Stimulated activated naive CD8-positive, alpha-beta T cell treated with anti-CD3 and anti-CD28 coated beads, Interleukin-15, Interleukin-2, amounts not matched to agents 100 ng/mL and 50 ng/mL, for 24 hours (primary cell): ENCODE data around the gene APRT.

ENCODE experiments used
- H3K27ac Mint-ChIP-seq: one replicate; pipeline ENCODE4 v1.8.0; 2021; ENCODE audit warnings: mild to moderate bottlenecking, mixed read lengths
- H3K27me3 Mint-ChIP-seq: one replicate; pipeline ENCODE4 v1.8.0; 2021; ENCODE audit warnings: mixed read lengths
- H3K36me3 Mint-ChIP-seq: one replicate; pipeline ENCODE4 v1.8.0; 2021; ENCODE audit warnings: low read depth, mixed read lengths
- H3K4me1 Mint-ChIP-seq: one replicate; pipeline ENCODE4 v1.8.0; 2021; ENCODE audit warnings: low read depth, mixed read lengths
- H3K4me3 Mint-ChIP-seq: one replicate; pipeline ENCODE4 v1.8.0; 2021; ENCODE audit warnings: mild to moderate bottlenecking, mixed read lengths
- H3K9me3 Mint-ChIP-seq: one replicate; pipeline ENCODE4 v1.8.0; 2021; ENCODE audit warnings: mixed read lengths

The APRT gene

GRCh38 chr16:88760424-88761142 is 51.1 kb downstream of the APRT start:
- H3K36me3 Mint-ChIP-seq: no peaks in the 10 kb centered on the region
- no peaks in the 10 kb centered on the region for H3K27me3 Mint-ChIP-seq
- H3K27ac Mint-ChIP-seq: no peak overlapping the region
- peaks cover 6% of the 10 kb centered on the region for H3K4me1 Mint-ChIP-seq
- no peaks in the 10 kb centered on the region for H3K9me3 Mint-ChIP-seq
- no peak overlapping the region for H3K4me3 Mint-ChIP-seq

- H3K4me3 Mint-ChIP-seq: no peak overlapping the region
- H3K36me3 Mint-ChIP-seq: no peaks in the 10 kb centered on the region
- H3K27me3 Mint-ChIP-seq: no peaks in the 10 kb centered on the region
- no peaks in the 10 kb centered on the region for H3K9me3 Mint-ChIP-seq
- peaks cover 6% of the 10 kb centered on the region for H3K4me1 Mint-ChIP-seq
- no peak overlapping the region for H3K27ac Mint-ChIP-seq
These were observed 51.8 kb downstream of the APRT start for GRCh38 chr16:88759976-88760350.
